Glomerular visceral epithelial cell (primary cell): ENCODE measurements around the gene MMADHC.

Experiments used
- DNase-seq: peaks from one replicate; pipeline ENCODE4 v3.0.0-alpha.2; 2016; ENCODE audit errors: extremely low spot score

MMADHC gene

GRCh38 chr2:149556452-149556851 lies 31.1 kb downstream of the MMADHC start:
- DNase-seq: no peak

DNA sequence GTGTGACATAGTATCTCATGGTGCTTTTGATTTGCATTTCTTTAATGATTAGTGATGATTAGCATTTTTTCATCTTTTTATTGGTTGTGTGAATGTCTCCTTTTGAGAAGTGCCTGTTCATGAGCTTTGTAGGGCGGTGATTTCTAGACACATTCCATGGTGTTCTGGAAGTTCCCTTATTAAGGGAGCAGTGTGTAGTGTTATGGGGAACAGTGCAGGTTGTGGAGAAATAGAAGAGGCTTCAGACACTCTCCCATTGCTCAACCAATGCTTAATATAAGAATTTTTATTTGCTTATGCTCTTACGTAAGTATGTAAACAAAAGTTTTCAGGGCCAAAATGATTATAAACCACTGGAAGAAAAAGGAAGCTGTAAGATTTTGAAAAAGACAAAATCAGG lies 34.7 kb downstream of the MMADHC start:
- no peak for DNase-seq

DNA sequence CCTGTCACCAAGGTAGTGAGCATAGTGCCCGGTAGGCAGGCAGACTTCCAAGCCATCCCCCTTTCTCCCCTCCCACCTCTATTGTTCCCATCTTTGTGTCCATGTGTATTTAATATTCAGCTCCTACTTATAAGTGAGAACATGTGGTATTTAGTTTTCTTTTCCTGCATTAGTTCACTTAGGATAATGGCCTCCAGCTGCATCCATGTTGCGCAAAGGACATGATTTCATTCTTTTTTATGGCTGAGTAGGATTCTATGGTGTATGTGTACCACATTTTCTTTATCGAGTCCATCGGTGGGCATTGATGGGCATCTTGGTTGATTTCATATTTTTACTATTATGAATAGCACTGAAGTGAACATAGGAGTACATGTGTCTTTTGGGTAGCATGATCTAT lies 35.3 kb downstream of the MMADHC start:
- DNase-seq: no peak

DNA sequence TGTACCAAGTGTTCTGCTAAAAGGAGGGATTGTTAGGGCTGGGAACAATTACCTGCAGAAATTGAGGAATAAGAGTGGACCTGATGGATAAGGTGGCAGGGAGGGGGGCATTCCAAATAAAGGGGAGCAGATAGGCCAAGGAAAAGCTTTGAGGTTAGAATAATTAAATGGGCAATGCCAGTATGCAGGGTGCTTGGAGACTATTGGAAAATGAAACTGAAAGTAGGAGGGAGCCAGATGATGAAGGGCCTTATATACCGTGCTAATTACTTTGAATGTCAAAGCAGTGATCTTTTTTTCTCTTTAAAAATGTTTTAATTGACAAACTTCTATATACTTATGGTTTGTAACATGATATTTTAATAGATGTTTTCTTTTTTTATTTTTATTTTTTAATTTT lies 42.9 kb downstream of the MMADHC start:
- DNase-seq: no peak

- no peak for DNase-seq
Observed at GRCh38 chr2:149543845-149544244, 43.7 kb downstream of the MMADHC start.

DNA sequence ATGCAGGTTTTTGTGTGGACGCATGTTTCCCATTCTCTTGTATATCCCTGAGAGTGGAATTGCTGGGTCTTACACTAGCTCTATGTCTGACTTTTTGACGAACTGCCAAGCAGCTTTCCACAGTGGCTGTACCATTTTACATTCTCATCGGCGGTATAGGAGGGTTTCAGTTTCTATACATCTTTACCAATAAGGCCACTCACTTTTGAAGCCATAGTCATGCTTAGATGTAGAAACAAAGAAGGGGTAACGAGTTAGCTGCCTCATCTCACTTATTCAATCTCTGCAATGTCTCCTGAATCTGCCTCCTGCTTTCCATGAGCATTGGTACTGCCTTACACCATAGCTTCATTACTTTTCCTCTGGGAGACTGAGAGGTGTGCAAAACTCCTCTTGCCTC lies 47.4 kb downstream of the MMADHC start:
- DNase-seq: no peak

GRCh38 chr2:149538138-149538833 lies 49.3 kb downstream of the MMADHC start:
- no peak for DNase-seq

DNA sequence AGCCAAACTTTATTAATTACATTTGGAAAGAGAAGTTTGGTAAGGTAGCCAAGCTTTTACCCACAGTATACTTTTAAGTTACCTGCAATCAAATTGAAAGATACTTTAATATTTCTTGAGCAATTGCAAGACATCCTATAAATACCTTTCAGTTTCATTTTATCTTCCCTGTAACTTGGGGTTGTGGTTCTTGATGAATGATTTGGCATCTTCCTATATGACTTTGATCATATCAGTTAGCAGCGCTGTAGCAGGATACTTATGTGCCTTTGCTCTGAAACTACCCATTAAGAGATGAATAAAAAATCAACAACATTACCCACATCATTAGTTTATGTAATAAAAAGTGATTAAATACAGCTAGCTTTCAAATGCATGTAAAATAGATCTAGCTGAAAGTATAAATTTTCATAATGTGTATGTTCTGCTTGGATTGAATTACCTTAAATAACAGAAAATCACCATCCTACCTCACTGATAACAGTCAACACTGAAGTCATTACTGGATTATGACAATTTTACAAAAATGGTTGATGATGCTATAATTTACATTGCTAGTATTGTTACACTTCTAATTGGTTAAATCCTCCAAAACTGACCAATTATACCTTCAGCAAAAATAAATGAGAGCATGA lies 50.4 kb downstream of the MMADHC start:
- no peak for DNase-seq

- DNase-seq: no peak
Observed at GRCh38 chr2:149536649-149537048, 50.9 kb downstream of the MMADHC start.

- DNase-seq: no peak
Observed at GRCh38 chr2:149534674-149535073, 52.9 kb downstream of the MMADHC start.

GRCh38 chr2:149528983-149529382 lies 58.6 kb downstream of the MMADHC start:
- DNase-seq: no peak

DNA sequence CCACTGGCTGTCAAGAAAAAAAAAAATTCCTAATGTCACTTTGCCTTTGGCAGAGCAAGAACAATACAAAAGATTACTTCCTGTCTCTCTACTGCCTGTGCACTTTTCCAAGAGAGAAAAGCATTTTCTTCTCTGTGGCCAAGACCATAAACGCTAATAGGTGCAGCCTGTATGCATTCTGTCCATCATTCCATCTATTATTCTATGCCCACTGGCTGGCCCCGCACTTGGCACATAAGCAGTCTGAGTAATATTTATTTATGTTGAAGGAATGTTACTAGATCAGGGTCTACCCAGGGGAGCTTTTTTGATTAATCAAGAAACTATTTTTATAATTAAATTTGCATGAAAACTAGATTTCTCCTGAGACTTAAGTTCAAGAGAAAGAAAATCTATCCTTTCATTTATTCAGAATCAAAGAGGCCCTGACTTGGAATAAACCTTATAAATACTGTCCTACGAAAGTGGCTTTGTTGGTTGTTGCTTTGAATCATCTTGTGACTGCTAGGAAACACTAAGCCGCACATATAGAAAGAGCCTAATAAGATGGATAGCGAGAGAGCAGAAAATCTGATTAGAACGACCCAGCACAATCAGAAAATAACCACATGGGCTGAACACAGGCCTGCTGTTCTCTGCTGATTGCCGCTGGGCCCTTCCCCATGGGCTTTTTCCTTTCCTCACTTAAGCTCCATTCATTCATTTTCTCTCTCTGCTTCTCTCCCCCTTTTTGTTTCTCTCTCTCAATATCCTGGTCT lies 59.4 kb downstream of the MMADHC start:
- no peak for DNase-seq

- DNase-seq: no peak
Observed at GRCh38 chr2:149526689-149527088, 60.9 kb downstream of the MMADHC start.

DNA sequence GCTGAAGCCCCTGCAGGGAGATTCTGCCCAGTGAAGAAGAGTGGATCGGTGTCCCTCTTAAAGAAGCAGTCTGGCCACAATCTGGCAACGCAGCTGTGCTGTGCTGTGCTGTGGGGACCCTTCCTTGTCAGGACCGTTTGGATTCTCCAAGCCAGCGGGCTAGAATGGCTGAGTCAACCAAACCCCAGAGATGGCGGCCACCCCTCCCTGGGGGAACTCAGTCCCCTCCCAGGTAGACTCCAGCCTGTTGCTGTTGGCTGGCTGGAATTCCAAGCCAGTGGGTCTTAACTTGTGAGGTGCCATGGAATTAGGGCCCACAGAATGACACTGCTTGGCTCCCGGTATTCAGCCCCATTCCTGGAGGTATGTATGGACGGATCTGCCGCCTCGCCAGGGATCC lies 62.3 kb downstream of the MMADHC start:
- DNase-seq: no peak
